Measurements from ENCODE around the gene MLPH.

MLPH gene

GRCh38 chr2:237490795-237491194 is 3.7 kb downstream of the MLPH start:
- no peak for TF ChIP-seq CTCF (IDR thresholded peaks at IDR 0.05)
- DNase-seq (ENCODE audit: low spot score): no peak
- Histone ChIP-seq H3K27ac (no peak overlapping the region), H3K4me3 (no peak overlapping the region)

GRCh38 chr2:237491515-237492118 is 4.6 kb downstream of the MLPH start:
- peak; percentile 46 for DNase-seq (ENCODE audit: low spot score)
- Histone ChIP-seq H3K4me3 (no peak overlapping the region), H3K27ac (no peak overlapping the region)
- no peak for TF ChIP-seq CTCF (IDR thresholded peaks at IDR 0.05)

GRCh38 chr2:237492137-237492890 is 5.3 kb downstream of the MLPH start:
- Histone ChIP-seq H3K4me3 (no peak overlapping the region), H3K27ac (no peak overlapping the region)
- no peak for TF ChIP-seq CTCF (IDR thresholded peaks at IDR 0.05)
- peak; percentile 43 for DNase-seq (ENCODE audit: low spot score)

GRCh38 chr2:237494066-237494465 is 7.0 kb downstream of the MLPH start:
- Histone ChIP-seq H3K4me3 (no peak overlapping the region), H3K27ac (no peak overlapping the region)
- DNase-seq (ENCODE audit: low spot score): no peak
- no peak for TF ChIP-seq CTCF (IDR thresholded peaks at IDR 0.05)

GRCh38 chr2:237495521-237496117 is 8.6 kb downstream of the MLPH start:
- no peak overlapping the region for H3K27ac ChIP-seq
- DNase-seq (ENCODE audit: low spot score): no peak
- H3K4me3 ChIP-seq: no peak overlapping the region
- no peak for TF ChIP-seq CTCF (IDR thresholded peaks at IDR 0.05)

GRCh38 chr2:237496428-237496827 is 9.4 kb downstream of the MLPH start:
- Histone ChIP-seq H3K4me3 (no peak overlapping the region), H3K27ac (no peak overlapping the region)
- TF ChIP-seq CTCF (IDR thresholded peaks at IDR 0.05): no peak
- DNase-seq (ENCODE audit: low spot score): no peak

All from coronary artery (tissue), 2 donors.